Psoas muscle (tissue), 8 donors: ENCODE results near the gene TAP1. TPM values are rescaled to one million over a fixed set of nuclear protein-coding genes. Genes with fewer than 3 reads are reported as not detected.

Experiments used
- ATAC-seq, 4 donors: fragments of 200-7000 bp; cut with Tn5 transposase; one replicate each; pipeline ENCODE4 v1.9.1; 2020; ENCODE audit warnings: moderate library complexity in 3 of 4, mild to moderate bottlenecking in 2 of 4
- DNase-seq, 2 donors: peaks; one replicate each; pipeline ENCODE4 v3.0.0-alpha.2; 2020
- H3K27ac ChIP-seq: fragments of 200-600 bp; one replicate; pipeline ENCODE4 v1.8.0; 2022
- H3K27me3 ChIP-seq, 3 donors: fragments of 200-600 bp in 1 of 3; one replicate each; pipeline versions ENCODE4 v1.6.1 to v1.8.0; 2013 to 2022; ENCODE audit warnings: low read length in 2 of 3, mild to moderate bottlenecking in 2 of 3, moderate library complexity in 1 of 3; ENCODE audit not compliant: insufficient read depth in 3 of 3
- H3K36me3 ChIP-seq, 2 donors: fragments of 200-600 bp in 1 of 2; one replicate each; pipeline versions ENCODE4 v1.6.1 to v1.8.0; 2013 to 2022; ENCODE audit warnings: low read depth in 1 of 2, mild to moderate bottlenecking in 1 of 2, moderate library complexity in 1 of 2; ENCODE audit not compliant: insufficient read depth in 1 of 2
- H3K4me1 ChIP-seq: fragments of 200-600 bp; one replicate; pipeline ENCODE4 v1.8.0; 2022
- H3K4me3 ChIP-seq: fragments of 200-600 bp; one replicate; pipeline ENCODE4 v1.8.0; 2022; ENCODE audit warnings: mild to moderate bottlenecking
- H3K9me3 ChIP-seq: fragments of 200-600 bp; one replicate; pipeline ENCODE4 v1.8.0; 2022
- WGBS, 3 donors: extraction: QIAGEN DNeasy Blood & Tissue Kit; methylation state at CpG; one replicate each; pipeline versions ENCODE4 v1.1.6 to v1.1.7; 2013; 5-methylcytosine and 5-hydroxymethylcytosine counted together
- intact Hi-C, 2 donors: fragments of 100-400 bp; cut with DNase I; formaldehyde crosslinking; loops; one replicate each; pipeline versions ENCODE4 v1.11.0 to v1.14.2; 2022
- polyA plus RNA-seq, 3 donors: library from polyadenylated mRNA; stranded (reverse); fragments of 200-250 nt; gene quantifications; one replicate each; pipeline ENCODE4 v1.2.3, GENCODE V29; 2013
- total RNA-seq, 4 donors: library from RNA; stranded (reverse); fragmentation: NEBNext Ultra II Directional in 2 of 4; extraction: Animal tissue kit (Norgen Biotek cat#: 25700) in 2 of 4; gene quantifications; one replicate each; pipeline versions ENCODE4 v1.2.1 to v1.2.4, GENCODE V29; 2021 to 2023
- TF ChIP-seq, protein P1 (sequence below): fragments of 200-600 bp; IDR thresholded peaks from one replicate; pipeline ENCODE4 v1.8.0; 2022; ENCODE audit warnings: antibody characterized with exemption
- donor health status: healthy with polysubstance abuse.
- donor health status: DM: no; HTN: no; CAD: no; lungs with moderate emphysema.
- donor health status: Bipolar disorder and iron deficiency.
- donor health status: healthy.
- donor health status: DM: yes; HTN: yes; CAD: no.
- donor health status: DM: no; HTN: no; CAD: no.
- donor health status: DM: no; HTN: no; CAD: no.
- donor health status: DM: yes; HTN: yes; CAD: no.

TAP1 gene
- total and polyA plus RNA-seq, 7 donors = 14.1 to 23.5 (median 17.7) TPM

DNA sequence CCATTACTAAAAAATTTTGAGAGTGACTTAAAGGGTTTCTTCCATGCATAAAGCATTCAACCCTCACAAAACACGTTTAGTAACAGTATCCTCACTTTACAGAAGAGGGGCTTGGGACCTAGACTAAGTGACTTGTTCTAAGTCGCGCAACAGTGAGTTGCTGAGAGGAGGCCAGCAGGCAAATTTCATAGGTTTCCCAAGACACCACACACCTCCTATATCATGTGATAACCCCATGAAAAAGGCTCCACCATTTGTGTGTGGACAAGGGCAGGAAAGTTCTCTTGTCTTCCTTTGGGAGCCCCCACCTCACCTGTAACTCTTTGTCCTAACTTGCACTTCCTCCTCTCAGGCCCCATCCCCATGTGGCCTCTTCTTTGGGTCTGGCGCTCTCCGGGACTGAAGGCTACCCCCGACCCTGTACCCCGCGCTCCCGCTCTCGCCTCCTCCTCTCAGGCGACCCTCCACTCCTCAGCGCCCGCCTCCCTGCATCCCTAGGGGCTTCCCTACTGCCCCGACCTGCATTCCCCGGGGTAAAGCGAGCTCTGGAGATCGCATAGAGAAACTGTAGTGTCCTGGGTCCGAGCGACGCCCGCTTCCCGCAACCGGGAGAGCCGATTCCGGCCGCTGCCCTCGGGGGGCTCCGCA lies 10.0 kb downstream of the TAP1 start:
- Histone ChIP-seq H3K27me3 (no peaks in the 10 kb centered on the region), H3K4me3 (peak overlapping the region; percentile 69), H3K36me3 (peaks cover 0 to 38% of the 10 kb centered on the region in 2 donors), H3K27ac (peak overlapping the region; percentile 74), H3K4me1 (peaks cover 4% of the 10 kb centered on the region), H3K9me3 (no peaks in the 10 kb centered on the region)
- intact Hi-C loops = no loop called here
- TF ChIP-seq, protein P1, sequence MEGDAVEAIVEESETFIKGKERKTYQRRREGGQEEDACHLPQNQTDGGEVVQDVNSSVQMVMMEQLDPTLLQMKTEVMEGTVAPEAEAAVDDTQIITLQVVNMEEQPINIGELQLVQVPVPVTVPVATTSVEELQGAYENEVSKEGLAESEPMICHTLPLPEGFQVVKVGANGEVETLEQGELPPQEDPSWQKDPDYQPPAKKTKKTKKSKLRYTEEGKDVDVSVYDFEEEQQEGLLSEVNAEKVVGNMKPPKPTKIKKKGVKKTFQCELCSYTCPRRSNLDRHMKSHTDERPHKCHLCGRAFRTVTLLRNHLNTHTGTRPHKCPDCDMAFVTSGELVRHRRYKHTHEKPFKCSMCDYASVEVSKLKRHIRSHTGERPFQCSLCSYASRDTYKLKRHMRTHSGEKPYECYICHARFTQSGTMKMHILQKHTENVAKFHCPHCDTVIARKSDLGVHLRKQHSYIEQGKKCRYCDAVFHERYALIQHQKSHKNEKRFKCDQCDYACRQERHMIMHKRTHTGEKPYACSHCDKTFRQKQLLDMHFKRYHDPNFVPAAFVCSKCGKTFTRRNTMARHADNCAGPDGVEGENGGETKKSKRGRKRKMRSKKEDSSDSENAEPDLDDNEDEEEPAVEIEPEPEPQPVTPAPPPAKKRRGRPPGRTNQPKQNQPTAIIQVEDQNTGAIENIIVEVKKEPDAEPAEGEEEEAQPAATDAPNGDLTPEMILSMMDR = no peak
- peak; percentile 27 to 70 for DNase-seq
- no peak for ATAC-seq
- 8 to 10% (median 10%) methylated on average over 24 to 28 of the region's 28 CpGs for WGBS, 3 donors

DNA sequence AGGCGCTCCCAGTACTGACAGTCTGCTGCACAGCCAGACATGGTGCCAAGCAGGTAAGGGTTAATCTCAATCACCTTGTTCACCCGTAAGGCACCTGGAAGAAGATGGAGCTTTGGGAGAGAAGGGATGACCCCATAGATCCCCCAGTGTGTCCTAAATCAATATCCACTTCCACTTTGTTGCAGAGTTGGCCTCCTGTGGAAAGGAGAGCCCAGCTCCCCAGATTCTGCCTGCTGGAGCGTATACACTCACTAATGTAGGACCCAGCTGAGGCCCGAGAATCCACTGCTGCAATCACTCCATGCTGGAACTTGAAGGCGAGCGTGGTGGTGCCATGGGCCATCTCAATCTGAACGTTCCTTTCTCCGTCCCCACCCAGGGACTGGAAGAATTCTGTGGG lies 10.8 kb downstream of the TAP1 start:
- Histone ChIP-seq H3K9me3 (no peaks in the 10 kb centered on the region), H3K36me3 (peaks cover 0 to 30% of the 10 kb centered on the region in 2 donors), H3K4me3 (peak overlapping the region; percentile 69), H3K4me1 (peaks cover 6% of the 10 kb centered on the region), H3K27ac (no peak overlapping the region), H3K27me3 (no peaks in the 10 kb centered on the region)
- TF ChIP-seq, protein P1 = no peak
- intact Hi-C loops = no loop called here
- DNase-seq (no peak), ATAC-seq (no peak)
- WGBS, 3 donors = 81 to 87% (median 85%) methylated on average over 8 of the region's 8 CpGs

- Histone ChIP-seq H3K27ac (no peak overlapping the region), H3K4me1 (peaks cover 12% of the 10 kb centered on the region)
These were observed 11.4 kb downstream of the TAP1 start for GRCh38 chr6:32842021-32842650.

DNA sequence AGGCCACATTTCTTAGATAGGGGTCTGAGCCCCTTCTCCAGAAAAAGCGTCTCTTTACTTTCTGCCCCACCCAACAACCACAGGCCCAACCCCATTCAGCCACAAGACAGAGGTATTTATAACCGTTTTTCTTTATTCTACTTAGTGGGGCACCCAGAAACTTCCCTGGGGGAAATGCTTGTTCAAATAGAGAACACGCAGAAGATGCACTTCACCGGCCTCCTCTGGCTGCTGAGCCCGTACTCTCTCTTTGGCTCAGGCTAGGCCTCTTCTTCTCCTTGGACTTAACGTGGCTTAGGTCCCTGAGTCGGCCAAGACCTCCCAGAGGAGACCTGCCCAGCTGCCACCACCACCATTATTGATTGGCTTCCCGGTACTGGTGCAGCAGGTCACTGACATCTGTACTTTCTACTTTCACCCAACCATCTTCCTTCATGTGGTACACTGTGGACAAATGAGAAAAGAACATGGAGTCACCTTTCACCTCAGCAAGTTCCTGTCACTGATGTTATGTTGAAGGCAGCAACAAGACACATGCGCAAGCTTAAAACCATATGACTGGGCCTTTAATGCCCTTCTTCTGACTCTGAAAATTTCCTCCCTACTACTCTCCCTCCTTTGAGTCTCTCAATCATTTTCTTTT lies 12.8 kb downstream of the TAP1 start:
- 88 to 94% (median 91%) methylated on average over 9 of the region's 9 CpGs for WGBS, 3 donors
- peaks cover 0 to 21% of the 10 kb centered on the region in 2 donors for H3K36me3 ChIP-seq
- no peak overlapping the region for H3K27ac ChIP-seq
- H3K4me3 ChIP-seq = no peak overlapping the region
- DNase-seq (no peak), ATAC-seq (no peak)
- H3K27me3 ChIP-seq = no peaks in the 10 kb centered on the region
- TF ChIP-seq, protein P1 = no peak
- H3K4me1 ChIP-seq = peaks cover 16% of the 10 kb centered on the region
- intact Hi-C loops = no loop called here
- H3K9me3 ChIP-seq = no peaks in the 10 kb centered on the region

More at GRCh38 chr6:32842021-32842650, 11.4 kb downstream of the TAP1 start:
- Histone ChIP-seq H3K36me3 (peaks cover 0 to 24% of the 10 kb centered on the region in 2 donors), H3K9me3 (no peaks in the 10 kb centered on the region), H3K4me3 (no peak overlapping the region), H3K27me3 (no peaks in the 10 kb centered on the region)
- TF ChIP-seq, protein P1 = no peak
- DNase-seq (no peak), ATAC-seq (no peak)
- intact Hi-C loops = no loop called here
- WGBS, 3 donors = 91 to 93% (median 93%) methylated on average over 6 of the region's 6 CpGs
